Activated gamma-delta T cell (primary cell): ENCODE data around the gene NRSN2.
"Not testable (repeated sequence)": the region's sequence is repeated elsewhere in the genome, so short reads cannot be mapped to it uniquely, and the experiment has no call there.

ENCODE experiments used
- DNase-seq: peaks from one replicate; lab custom pipeline; 2025; lab: John Stamatoyannopoulos, UW

NRSN2 gene

DNA sequence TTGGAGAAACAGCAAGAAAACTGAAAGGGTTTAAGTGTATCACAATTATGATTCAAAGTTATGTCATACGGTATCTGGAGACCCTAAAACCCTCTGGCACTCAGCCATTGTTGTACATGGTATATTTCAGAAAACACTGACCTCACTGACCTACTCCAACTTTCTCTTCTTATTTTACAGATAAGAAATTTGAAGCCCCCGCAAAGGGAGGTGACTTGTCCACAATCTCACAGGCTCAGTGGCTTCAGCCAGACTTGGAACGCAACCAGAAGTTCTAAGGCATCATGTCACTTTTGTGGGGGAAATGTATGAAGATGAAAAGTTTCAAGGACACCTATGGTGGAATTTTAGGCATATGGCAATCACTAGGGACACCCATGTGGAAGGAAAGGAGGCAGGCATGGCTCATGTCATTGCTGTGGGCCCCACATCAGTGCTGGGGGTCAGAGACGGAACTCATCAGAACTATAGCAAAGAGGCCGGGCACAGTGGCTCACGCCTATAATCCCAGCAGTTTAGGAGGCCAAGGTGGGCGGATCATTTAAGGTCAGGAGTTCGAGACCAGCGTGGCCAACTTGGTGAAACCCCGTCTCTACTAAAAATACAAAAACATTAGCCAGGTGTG lies 28.5 kb downstream of the NRSN2 start:
- no peak for DNase-seq

DNA sequence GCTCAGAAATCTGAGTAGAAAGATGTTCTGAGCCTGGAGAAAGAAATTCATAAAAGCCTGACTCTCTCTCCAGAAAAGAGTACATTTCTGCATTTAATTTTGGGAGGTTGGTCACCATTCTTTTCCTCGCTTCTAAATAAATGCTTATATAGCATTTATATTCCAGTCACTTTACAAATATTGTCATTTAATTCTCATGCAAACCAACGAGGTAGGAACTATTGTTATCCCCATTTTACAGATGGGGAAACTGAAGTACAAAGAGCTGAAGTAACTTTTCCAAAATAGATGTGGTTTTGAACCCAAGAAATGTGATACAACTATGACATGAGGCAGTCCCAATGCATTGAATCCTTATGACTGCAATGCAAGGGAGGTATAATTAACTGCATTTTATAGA lies 29.2 kb downstream of the NRSN2 start:
- no peak for DNase-seq

DNA sequence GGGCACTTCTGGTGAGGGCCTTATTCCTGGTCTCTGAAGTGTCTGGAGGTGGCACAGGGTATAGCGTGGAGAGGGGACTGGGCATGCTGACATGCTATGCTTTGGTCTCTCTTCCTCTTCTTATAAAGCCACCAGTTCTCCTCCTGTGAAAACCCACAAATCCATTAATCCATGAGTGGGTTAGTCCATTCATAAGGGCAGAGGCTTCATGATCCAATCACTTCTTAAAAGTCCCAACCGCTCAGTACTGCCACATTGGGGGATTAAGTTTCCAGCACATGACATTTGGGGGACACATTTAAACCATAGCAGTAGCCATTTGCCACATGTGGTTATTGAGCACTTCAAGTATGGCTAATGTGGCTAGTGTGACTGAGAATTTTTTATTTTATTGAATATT lies 29.8 kb downstream of the NRSN2 start:
- DNase-seq = no peak

DNA sequence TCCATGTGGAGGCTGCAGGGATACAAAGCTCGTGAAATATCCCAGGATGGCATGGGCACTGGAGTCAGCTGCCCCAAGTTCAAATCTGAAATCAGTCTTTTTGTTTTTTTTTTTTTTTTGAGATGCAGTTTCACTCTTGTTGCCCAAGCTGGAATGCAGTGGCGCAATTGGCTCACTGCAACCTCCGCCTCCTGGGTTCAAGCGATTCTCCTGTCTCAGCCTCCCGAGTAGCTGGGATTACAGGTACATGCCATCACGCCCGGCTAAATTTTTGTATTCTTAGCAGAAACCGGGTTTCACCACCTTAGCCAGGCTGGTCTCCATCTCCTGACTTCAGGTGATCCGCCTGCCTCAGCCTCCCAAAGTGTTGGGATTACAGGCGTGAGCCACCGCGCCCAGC lies 30.7 kb downstream of the NRSN2 start:
- not testable (repeated sequence) for DNase-seq

DNA sequence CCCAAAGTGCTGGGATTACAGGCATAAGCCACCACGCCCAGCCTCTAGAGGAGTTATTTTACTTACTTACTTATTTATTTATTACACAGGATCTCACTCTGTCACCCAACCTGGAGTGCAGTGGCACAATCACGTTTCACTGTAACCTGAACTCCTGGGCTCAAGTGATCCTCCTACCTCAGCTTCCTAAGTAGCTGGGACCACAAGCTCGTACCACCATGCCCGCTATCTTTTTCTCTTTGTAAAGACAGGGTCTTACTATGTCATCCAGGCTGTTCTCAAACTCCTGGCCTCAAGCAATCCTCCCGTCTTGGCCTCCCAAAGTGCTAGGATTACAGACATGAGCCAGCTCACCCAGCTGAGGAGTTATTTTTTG lies 32.0 kb downstream of the NRSN2 start:
- DNase-seq = no peak

DNA sequence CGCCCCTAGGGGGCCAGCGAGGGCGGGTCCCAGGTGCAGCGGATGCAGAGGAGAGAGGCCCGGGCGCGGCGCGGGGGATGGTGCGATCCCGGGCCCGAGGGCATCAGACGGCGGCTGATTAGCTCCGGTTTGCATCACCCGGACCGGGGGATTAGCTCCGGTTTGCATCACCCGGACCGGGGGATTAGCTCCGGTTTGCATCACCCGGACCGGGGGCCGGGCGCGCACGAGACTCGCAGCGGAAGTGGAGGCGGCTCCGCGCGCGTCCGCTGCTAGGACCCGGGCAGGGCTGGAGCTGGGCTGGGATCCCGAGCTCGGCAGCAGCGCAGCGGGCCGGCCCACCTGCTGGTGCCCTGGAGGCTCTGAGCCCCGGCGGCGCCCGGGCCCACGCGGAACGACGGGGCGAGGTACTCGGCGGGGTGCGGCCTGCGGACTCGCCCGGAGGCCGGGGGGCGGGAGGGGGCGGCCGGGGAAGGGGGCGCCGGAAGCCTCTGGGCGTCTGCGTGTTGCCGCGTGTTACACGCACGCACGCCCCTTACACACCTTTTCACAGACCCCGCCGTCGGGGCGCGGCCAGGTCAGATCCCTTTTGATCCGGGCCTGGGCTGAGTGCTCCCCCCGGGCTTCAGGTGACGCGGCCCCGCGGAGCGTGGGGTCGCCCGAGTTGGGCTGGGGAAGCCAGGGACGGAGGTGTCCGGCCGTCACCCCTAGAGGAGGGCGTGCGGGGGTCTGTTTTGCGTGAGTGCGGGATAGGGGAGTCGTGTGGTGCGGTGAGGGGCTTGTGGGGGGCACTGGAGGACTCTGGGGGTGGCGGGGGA lies 34.1 kb downstream of the NRSN2 start:
- DNase-seq = peak; percentile 36

DNA sequence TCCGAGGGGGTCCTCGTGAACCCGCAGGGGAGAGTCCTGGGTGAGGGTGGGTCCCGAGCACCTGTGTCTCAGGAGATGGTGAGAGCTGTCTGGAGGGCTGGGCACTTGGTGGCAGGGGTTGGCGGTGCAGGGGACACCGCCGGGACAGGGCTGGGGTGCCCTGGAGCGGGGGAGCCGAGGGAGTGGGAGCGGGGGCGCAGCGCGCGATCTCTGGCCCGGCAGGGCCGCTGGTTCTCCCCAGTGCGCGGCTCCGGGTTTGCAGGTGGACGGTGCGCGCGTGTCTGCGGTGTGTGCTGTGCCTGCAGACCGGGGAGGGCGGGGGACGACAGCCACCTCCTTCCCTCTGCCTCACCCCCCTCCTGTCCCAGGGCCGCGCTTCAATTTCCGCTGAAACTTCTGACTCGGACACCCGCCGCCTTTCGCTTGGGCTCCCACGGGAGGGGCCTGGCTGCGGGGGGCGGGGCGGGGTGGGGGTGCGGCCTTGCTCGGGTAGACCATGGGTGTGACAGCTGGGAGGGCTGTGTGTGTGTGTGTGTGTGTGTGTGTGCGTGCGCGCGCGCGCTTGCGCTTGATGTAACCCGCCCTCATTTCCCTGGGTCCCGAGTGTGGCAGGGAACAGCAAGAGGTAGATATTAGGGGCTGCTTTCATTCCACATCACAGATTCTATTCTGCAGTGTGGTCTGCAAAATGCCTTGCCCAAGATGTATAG lies 34.8 kb downstream of the NRSN2 start:
- peak; percentile 45 for DNase-seq

DNA sequence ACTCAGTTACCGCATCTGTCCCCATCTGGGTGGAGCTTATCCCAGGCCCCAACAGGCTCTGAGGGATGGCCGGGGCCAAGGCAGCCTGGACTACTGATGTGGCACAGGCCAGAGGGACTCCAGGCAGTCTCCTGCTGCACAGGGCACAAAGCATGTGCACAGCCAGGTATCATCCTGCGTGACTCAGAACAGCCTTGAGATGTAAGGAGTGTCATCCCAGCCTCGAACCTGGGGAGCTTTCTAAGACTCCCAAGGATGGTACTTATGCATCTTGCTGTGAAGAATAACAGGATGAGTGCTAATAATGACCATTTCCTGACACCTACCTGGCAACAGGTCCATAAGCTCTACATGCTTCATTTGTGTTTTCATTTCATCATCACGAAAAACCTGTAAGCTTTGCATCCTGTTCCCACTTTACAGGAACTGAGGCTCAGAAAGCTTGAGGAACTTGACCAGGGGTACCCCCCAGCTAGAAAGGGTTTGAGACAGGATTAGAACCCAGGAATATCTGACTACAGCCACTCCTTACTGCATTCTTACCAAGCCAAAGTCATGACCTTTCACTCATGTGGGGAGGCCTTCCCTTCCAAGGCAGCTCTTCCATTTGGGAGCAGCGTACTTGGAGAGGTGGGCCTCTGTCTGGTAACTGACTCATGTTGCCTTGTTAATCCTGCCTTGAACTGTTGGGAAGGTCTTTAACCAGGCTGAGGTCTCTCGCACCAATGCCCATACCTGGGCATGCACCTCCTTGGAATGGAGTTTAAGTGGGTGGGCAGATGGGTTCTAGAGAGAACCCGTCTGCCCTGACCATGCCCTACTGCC lies 35.6 kb downstream of the NRSN2 start:
- no peak for DNase-seq

DNA sequence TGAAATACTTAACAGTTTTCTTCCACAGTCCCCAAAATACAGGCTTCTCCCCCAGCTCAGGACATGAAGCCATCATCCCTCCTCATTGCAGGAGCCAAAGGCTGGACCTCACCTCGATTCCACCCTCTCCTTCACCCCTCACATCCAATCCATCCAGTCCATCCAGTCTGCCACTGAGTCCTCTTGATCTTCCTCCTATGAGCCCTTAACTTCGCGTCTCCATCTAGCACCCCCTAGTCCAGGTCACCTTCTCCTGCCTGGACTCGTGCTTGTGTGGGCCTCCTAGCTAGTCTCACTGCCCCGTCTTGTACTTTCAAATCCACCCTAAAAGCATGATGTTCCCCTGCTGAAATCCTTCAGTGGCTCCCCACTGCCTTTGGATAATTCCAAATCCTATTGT lies 37.0 kb downstream of the NRSN2 start:
- no peak for DNase-seq

DNA sequence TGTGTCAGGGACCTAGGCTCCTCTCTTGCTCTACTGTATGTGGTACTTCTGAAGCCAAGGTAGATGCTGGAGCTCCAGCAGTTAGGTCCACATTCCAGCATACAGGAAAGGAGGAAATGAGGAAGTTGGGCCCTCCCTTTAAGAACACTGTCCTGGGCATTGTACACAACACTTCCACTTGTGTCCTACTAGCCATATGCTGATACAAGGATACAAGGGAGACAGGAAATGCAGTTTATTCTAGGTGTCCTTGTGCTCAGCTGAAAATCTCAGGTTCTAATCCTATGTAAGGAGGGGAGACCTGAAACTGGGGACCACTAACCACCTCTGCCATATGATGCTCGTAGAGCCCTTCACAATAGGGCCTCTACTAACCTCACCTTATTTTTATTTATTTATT lies 37.8 kb downstream of the NRSN2 start:
- no peak for DNase-seq

DNA sequence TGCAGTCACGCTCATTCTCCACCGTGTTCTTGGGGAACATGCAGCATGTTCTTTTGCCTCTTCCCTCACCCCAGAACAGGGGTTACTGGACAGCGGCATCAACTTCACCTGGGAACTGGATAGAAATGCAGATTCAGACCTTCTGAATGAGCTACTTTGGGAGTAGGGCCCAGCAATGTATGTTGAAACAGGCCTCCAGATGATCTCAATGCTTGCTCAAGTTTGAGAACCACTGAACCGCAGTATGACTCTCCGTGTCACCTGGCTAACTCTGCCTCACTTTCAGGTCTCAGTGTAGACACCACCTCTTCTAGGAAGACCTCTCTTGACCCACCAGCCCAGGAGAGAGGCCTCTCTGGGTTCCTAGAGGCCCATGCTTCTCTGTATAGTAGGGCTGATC lies 38.5 kb downstream of the NRSN2 start:
- DNase-seq = no peak

DNA sequence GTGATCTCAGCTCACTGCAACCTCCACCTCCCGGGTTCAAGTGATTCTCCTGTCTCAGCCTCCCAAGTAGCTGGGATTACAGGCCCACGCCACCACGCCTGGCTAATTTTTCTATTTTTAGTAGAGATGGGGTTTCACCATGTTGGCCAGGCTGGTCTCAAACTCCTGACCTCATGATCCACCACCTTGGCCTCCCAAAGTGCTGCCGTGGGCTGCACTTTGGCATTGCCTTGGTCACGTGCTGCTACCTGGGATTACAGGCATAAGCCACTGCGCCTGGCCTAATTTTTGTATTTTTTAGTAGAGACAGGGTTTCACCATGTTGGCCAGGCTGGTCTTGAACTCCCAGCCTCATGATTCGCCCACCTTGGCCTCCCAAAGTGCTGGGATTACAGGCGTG lies 39.7 kb downstream of the NRSN2 start:
- not testable (repeated sequence) for DNase-seq

DNA sequence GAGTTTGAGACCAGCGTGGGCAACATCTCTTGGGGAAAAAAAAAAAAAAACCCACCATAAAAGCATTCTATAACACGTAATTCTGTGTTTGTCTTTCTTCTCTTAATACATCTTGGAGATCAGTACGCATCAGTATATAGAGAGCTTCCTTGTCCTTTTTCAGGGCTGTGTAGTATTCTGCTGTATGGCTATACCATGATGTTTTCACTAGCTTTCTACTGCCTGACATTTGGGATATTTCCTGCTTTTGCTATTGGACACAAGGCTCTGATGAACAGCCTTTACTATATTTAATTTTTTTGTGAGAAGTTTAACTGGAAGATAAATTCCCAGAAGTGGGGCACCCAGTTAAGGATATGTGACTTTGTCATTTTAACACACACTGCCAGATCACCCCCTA lies 40.6 kb downstream of the NRSN2 start:
- no peak for DNase-seq

DNA sequence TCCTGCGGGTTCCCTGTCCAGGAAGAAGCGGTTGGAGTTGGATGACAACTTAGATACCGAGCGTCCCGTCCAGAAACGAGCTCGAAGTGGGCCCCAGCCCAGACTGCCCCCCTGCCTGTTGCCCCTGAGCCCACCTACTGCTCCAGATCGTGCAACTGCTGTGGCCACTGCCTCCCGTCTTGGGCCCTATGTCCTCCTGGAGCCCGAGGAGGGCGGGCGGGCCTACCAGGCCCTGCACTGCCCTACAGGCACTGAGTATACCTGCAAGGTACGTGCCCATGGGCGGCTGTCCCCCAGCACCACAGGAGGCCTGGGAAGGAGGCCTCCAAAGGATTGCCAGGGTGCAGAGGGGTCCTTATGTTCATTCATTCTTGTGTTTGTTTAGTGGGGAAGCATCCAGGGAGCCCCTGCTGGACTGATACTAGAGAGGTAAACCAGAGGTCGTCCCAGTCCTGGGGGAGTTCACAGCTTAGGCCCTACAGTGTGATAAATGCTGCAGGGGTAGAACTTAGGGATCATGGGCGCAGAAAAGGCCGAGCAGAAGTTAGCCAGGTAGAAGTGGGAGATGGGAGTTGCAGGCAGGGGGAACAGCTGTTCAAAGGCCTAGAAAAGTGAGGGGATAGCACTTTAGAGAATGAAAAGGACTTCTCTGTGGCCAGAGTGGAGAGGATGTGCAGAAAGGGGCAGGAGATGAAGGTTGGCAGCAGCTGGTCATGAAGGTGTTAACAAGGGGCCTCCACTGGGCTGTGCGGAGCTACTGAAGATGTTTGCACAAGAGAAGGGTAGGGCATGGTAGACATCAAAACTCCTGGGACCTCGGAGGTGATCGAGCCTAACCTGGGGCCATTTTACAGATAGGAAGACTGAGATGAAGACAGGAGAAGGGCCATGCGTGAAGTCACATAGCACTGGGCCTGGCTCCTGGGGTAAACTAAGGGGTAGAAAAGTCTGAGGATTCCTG lies 41.4 kb downstream of the NRSN2 start:
- no peak for DNase-seq

DNA sequence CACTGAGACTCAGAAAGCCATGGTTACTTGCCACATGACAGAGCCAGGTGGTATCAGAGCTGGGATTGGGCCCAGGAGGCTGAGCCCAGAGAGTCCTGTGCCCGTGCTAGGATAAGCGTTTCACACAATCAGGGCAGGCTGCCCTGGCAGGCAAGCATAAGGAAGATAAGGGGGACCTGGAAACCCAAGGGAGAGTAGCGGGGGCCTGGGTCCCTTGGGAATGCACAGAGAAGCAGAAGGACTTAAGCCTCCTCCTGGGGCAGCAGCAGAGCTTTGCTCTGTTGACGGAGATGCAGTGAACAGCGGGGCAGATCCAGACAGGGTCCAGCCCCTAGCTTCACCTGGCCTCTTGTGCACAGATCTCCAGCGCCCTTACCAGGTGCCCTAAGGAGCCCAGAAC lies 42.3 kb downstream of the NRSN2 start:
- DNase-seq = no peak

DNA sequence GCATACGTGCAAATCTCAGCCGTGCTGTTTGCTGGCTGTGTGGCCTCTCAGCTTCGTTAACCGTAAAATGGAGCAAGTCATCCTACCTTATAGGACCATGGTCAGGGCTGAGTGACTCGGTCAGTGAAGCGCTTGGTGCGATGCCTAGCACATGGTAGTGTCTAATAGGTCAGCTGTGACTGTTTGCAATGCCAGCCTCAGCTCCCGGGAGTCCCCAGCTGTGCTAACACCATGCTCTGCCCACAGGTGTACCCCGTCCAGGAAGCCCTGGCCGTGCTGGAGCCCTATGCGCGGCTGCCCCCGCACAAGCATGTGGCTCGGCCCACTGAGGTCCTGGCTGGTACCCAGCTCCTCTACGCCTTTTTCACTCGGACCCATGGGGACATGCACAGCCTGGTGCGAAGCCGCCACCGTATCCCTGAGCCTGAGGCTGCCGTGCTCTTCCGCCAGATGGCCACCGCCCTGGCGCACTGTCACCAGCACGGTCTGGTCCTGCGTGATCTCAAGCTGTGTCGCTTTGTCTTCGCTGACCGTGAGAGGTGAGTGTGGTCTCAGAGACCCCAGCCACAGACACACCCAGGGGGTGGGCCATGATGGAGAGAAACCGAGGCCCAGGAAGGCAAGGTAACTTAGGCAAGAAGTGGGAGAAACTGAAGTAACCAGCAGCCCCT lies 44.3 kb downstream of the NRSN2 start:
- DNase-seq = no peak

DNA sequence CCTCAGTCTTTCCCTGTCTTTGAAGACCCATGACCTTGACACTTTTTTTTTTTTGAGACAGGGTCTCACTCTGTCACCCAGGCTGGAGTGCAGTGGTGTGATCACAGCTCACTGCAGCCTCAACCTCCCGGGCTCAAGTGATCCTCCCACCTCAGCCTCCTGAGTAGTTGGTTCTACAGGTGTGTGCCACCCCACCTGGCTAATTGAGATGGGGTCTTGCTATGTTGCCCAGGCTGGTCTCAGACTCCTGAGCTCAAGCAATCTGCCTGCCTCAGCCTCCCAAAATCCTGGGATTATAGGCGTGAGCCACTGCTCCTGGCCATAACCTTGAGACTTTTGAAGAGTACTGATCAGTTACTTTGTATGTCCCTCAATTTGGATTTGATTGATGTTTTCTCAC lies 46.4 kb downstream of the NRSN2 start:
- not testable (repeated sequence) for DNase-seq

DNA sequence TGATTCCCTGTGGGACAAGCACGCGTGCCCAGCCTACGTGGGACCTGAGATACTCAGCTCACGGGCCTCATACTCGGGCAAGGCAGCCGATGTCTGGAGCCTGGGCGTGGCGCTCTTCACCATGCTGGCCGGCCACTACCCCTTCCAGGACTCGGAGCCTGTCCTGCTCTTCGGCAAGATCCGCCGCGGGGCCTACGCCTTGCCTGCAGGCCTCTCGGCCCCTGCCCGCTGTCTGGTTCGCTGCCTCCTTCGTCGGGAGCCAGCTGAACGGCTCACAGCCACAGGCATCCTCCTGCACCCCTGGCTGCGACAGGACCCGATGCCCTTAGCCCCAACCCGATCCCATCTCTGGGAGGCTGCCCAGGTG lies 49.3 kb downstream of the NRSN2 start:
- no peak for DNase-seq

DNA sequence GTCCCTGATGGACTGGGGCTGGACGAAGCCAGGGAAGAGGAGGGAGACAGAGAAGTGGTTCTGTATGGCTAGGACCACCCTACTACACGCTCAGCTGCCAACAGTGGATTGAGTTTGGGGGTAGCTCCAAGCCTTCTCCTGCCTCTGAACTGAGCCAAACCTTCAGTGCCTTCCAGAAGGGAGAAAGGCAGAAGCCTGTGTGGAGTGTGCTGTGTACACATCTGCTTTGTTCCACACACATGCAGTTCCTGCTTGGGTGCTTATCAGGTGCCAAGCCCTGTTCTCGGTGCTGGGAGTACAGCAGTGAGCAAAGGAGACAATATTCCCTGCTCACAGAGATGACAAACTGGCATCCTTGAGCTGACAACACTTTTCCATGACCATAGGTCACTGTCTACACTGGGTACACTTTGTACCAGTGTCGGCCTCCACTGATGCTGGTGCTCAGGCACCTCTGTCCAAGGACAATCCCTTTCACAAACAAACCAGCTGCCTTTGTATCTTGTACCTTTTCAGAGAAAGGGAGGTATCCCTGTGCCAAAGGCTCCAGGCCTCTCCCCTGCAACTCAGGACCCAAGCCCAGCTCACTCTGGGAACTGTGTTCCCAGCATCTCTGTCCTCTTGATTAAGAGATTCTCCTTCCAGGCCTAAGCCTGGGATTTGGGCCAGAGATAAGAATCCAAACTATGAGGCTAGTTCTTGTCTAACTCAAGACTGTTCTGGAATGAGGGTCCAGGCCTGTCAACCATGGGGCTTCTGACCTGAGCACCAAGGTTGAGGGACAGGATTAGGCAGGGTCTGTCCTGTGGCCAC lies 49.9 kb downstream of the NRSN2 start:
- DNase-seq = no peak
